ENCODE results near the gene PRSS57. TPM values are rescaled to one million over a fixed set of nuclear protein-coding genes. Genes with fewer than 3 reads are reported as not detected.

Gene PRSS57
- total and polyA plus RNA-seq, 2 donors (not counting 1 experiment from before 2014, with no cell fraction given) = not detected

DNA sequence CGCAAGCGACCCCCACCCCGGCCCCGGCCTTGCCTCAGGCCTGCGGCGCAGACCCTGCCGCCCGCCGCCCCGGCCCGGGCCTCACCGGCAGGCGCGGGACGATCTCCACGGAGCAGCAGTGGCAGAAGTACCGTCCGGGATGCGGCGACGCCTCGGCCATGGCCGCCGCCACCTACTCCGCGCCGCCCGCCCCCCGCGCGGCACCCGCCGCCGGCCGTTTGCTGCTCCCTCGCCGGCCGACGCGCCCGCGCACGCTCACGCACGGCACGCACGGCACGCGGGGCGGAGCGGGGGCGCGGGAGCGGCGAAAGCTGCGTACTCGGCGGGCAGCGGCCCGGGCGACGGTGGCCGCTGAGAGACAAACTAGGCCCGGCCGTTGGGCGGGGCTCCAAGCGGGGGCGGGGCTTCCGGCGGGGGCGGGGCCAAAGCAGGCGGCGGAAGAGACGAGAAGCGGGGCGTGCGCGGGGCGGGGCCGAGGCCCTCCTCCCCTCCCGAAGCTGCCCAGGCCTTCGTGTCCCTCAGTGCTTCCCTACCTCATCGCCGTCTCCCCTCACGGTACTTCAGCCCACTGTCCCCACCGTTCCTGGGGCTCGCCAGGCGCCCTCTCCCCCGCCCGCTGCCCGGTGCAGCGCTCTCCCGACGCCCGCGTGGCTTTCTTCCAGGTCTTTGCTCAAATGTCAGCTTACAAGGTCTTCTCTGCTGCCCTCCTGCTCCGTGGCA, 32.1 kb downstream of the PRSS57 start, which contains the start of gene RNF126:
Gene RNF126 (minus strand): TSS at position 253 of the 720 bp plus-strand sequence. CDS start 93 bp downstream, at position 160.
- H3K27me3 ChIP-seq (ENCODE audit: control insufficient read depth, insufficient read depth, low read length) = no peaks in the 10 kb centered on the region
- H4K20me1 ChIP-seq (ENCODE audit: control insufficient read depth, extremely low read depth, insufficient read depth, low read length) = peaks cover 3% of the 10 kb centered on the region
- H3K4me3 ChIP-seq (replicated peaks in 1 of 4; ENCODE audit: control extremely low read depth in 1 of 4, insufficient read depth in 1 of 4, low read depth in 3 of 4, low read length in 4 of 4) = peak within 1 kb of the TSS; percentile 58 to 80 (median 70)
- peak within 1 kb of the TSS; percentile 73 for H3K9ac ChIP-seq (ENCODE audit: insufficient read depth, low read length)
- peak within 1 kb of the TSS; percentile 81 for H3K27ac ChIP-seq (ENCODE audit: insufficient read depth, low read length)
- DNase-seq (ENCODE audit: low read depth in 2 of 2) = peak; percentile 87 to 91
- peaks cover 48% of the 10 kb centered on the region for H3K79me2 ChIP-seq (ENCODE audit: control insufficient read depth, insufficient read depth, low read length)
- H3K4me1 ChIP-seq (ENCODE audit: control insufficient read depth, extremely low read depth, insufficient read depth, low read length) = peaks cover 4% of the 10 kb centered on the region
- TF ChIP-seq, protein P1, sequence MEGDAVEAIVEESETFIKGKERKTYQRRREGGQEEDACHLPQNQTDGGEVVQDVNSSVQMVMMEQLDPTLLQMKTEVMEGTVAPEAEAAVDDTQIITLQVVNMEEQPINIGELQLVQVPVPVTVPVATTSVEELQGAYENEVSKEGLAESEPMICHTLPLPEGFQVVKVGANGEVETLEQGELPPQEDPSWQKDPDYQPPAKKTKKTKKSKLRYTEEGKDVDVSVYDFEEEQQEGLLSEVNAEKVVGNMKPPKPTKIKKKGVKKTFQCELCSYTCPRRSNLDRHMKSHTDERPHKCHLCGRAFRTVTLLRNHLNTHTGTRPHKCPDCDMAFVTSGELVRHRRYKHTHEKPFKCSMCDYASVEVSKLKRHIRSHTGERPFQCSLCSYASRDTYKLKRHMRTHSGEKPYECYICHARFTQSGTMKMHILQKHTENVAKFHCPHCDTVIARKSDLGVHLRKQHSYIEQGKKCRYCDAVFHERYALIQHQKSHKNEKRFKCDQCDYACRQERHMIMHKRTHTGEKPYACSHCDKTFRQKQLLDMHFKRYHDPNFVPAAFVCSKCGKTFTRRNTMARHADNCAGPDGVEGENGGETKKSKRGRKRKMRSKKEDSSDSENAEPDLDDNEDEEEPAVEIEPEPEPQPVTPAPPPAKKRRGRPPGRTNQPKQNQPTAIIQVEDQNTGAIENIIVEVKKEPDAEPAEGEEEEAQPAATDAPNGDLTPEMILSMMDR (conservative IDR thresholded peaks at IDR 0.05 in 1 of 2, IDR thresholded peaks at IDR 0.05 in 1 of 2; ENCODE audit: low read depth in 1 of 2, low read length in 2 of 2) = no peak
- TF ChIP-seq EZH2 (IDR thresholded peaks at IDR 0.05; ENCODE audit: low read length, missing control alignments) = no peak
- peak within 1 kb of the TSS; percentile 90 for H3K4me2 ChIP-seq (ENCODE audit: extremely low read depth, insufficient read depth, low read length)
- peak within 1 kb of the TSS; percentile 73 for H2AFZ ChIP-seq (ENCODE audit: low read length)
- peaks cover 4% of the 10 kb centered on the region for H3K36me3 ChIP-seq (ENCODE audit: control insufficient read depth, insufficient read depth, low read length)
- no peaks in the 10 kb centered on the region for H3K9me3 ChIP-seq (ENCODE audit: control insufficient read depth, insufficient read depth, low read depth, low read length)

DNA sequence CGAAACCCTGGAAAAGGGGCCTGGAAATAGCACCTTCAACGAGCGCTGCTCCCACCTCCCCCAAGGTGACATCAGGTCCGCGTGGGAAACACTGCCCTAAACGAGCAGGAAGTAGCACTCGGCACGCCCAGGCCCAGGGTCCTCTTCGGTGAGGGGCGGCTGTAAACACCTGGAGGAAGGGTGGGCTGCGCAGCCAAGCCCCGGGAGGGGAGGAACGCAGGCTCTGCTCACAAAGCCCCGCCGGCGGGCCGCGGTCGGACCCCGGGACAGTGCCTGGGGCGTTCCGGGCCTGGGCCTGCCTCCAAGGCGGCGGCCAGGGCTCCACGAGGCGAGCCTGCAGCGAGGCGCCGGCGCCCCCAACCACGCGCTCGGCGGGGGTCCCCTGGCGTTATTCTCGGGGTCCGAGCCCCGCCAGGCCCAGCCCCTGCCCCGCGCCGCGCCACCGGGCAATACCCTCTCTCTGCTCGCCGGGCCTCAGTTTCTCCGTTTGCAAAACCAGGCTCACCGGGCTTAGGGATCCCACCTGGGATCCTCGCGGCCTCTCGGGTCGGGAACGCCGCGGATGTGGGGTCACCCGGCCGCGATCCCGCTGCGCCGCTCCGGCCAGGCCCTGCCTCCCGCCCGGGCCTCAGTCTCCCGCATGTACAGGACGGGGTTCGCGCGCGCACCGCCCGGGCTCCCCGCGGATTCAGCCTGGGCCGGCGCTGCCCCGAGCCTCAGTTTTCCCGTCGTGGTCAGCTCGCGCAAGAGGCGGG, 32.9 kb downstream of the PRSS57 start:
- TF ChIP-seq EZH2 (IDR thresholded peaks at IDR 0.05; ENCODE audit: low read length, missing control alignments) = no peak
- TF ChIP-seq, protein P1 (conservative IDR thresholded peaks at IDR 0.05 in 1 of 2, IDR thresholded peaks at IDR 0.05 in 1 of 2; ENCODE audit: low read depth in 1 of 2, low read length in 2 of 2) = no peak
- Histone ChIP-seq H3K9ac (ENCODE audit: insufficient read depth, low read length) (peak overlapping the region; percentile 73), H3K4me2 (ENCODE audit: extremely low read depth, insufficient read depth, low read length) (peak overlapping the region; percentile 88), H3K27ac (ENCODE audit: insufficient read depth, low read length) (peak overlapping the region; percentile 64), H2AFZ (ENCODE audit: low read length) (no peak overlapping the region), H3K79me2 (ENCODE audit: control insufficient read depth, insufficient read depth, low read length) (peaks cover 55% of the 10 kb centered on the region), H3K27me3 (ENCODE audit: control insufficient read depth, insufficient read depth, low read length) (no peaks in the 10 kb centered on the region), H3K36me3 (ENCODE audit: control insufficient read depth, insufficient read depth, low read length) (peaks cover 6% of the 10 kb centered on the region), H4K20me1 (ENCODE audit: control insufficient read depth, extremely low read depth, insufficient read depth, low read length) (peaks cover 3% of the 10 kb centered on the region), H3K4me1 (ENCODE audit: control insufficient read depth, extremely low read depth, insufficient read depth, low read length) (peaks cover 4% of the 10 kb centered on the region), H3K4me3 (replicated peaks in 1 of 4; ENCODE audit: control extremely low read depth in 1 of 4, insufficient read depth in 1 of 4, low read depth in 3 of 4, low read length in 4 of 4) (peak overlapping the region; percentile 45 to 80 (median 70)), H3K9me3 (ENCODE audit: control insufficient read depth, insufficient read depth, low read depth, low read length) (no peaks in the 10 kb centered on the region)
- DNase-seq (ENCODE audit: low read depth in 2 of 2) = peak in 1 of 2 donors; percentile 51
